ENCODE measurements around the gene RD3L. TPM values are rescaled to one million over a fixed set of nuclear protein-coding genes. Genes with fewer than 3 reads are reported as not detected.

RD3L gene
- total and polyA plus RNA-seq, 2 of the 13 experiments (the other 11 are each of a cell fraction or from before 2014, with no cell fraction given): not detected

- TF ChIP-seq ZNF407 (CRISPR knock-in tag; IDR thresholded peaks at IDR 0.05; ENCODE audit: not compliant biosample characterization) (no peak), NFRKB (IDR thresholded peaks at IDR 0.05) (no peak), PAXIP1 (CRISPR knock-in tag; conservative IDR thresholded peaks at IDR 0.05) (no peak), MXD3 (CRISPR knock-in tag; IDR thresholded peaks at IDR 0.05) (no peak), ZNF329 (CRISPR knock-in tag; IDR thresholded peaks at IDR 0.05; ENCODE audit: low read depth) (no peak), NKX3-1 (CRISPR knock-in tag; IDR thresholded peaks at IDR 0.05) (no peak), TIGD3 (CRISPR knock-in tag; IDR thresholded peaks at IDR 0.05; ENCODE audit: borderline replicate concordance) (no peak), E2F1 (CRISPR knock-in tag; IDR thresholded peaks at IDR 0.05) (no peak), KAT7 (CRISPR knock-in tag; IDR thresholded peaks at IDR 0.05; ENCODE audit: borderline replicate concordance) (no peak), GABPA (IDR thresholded peaks at IDR 0.05; ENCODE audit: low read depth, low read length) (no peak), GABPA (CRISPR knock-in tag; IDR thresholded peaks at IDR 0.05; ENCODE audit: low read depth) (peak; percentile 18; the same call in 1 of the 2 replicates), ZNF17 (CRISPR knock-in tag; IDR thresholded peaks at IDR 0.05) (no peak), KDM2A (CRISPR knock-in tag; IDR thresholded peaks at IDR 0.05; ENCODE audit: borderline replicate concordance, low read depth) (no peak), PPARG (CRISPR knock-in tag; conservative IDR thresholded peaks at IDR 0.05) (no peak), DPF2 (CRISPR knock-in tag; IDR thresholded peaks at IDR 0.05; ENCODE audit: borderline replicate concordance, low read depth) (no peak)
Measured at GRCh38 chr14:103894034-103894722, 48.2 kb downstream of the RD3L start (continued).
